Spleen (tissue), 11 donors: ENCODE results near the gene B3GALNT2. TPM values are rescaled to one million over a fixed set of nuclear protein-coding genes. Genes with fewer than 3 reads are reported as not detected.

Experiments used
- DNase-seq: peaks from one replicate; pipeline ENCODE4 v3.0.0-alpha.2; 2020
- H3K27ac ChIP-seq, 8 donors: fragments of 200-600 bp; sonication (generic) in 7 of 8; 1 replicate in 4 of 8; 2 replicates in 4 of 8; pipeline versions ENCODE4 v1.5.0 to v1.8.0; 2016 to 2021; ENCODE audit warnings: inconsistent platforms in 4 of 8, mild to moderate bottlenecking in 4 of 8, moderate library complexity in 1 of 8
- H3K27me3 ChIP-seq, 7 donors: fragments of 200-600 bp; sonication (generic) in 6 of 7; replicated peaks in 1 of 7; 1 replicate in 4 of 7; 2 replicates in 3 of 7; pipeline versions ENCODE4 v1.5.0 to v1.8.0; 2016 to 2021; ENCODE audit warnings: inconsistent platforms in 3 of 7, mild to moderate bottlenecking in 1 of 7
- H3K36me3 ChIP-seq, 6 donors: fragments of 200-600 bp; sonication (generic) in 5 of 6; 1 replicate in 4 of 6; 2 replicates in 2 of 6; pipeline versions ENCODE4 v1.5.0 to v1.8.0; 2016 to 2021; ENCODE audit warnings: inconsistent platforms in 2 of 6
- H3K4me1 ChIP-seq, 6 donors: fragments of 200-600 bp; sonication (generic) in 5 of 6; 1 replicate in 3 of 6; 2 replicates in 3 of 6; pipeline versions ENCODE4 v1.5.0 to v1.8.0; 2016 to 2021; ENCODE audit warnings: inconsistent platforms in 3 of 6
- H3K4me3 ChIP-seq, 8 donors: fragments of 200-600 bp; sonication (generic) in 7 of 8; 1 replicate in 4 of 8; 2 replicates in 4 of 8; pipeline versions ENCODE4 v1.5.0 to v1.8.0; 2016 to 2021; ENCODE audit warnings: inconsistent platforms in 4 of 8, mild to moderate bottlenecking in 4 of 8, moderate library complexity in 2 of 8
- H3K9me3 ChIP-seq, 8 donors: fragments of 200-600 bp; sonication (generic) in 7 of 8; 1 replicate in 4 of 8; 2 replicates in 4 of 8; pipeline versions ENCODE4 v1.5.0 to v1.8.0; 2016 to 2021; ENCODE audit warnings: inconsistent platforms in 4 of 8
- CTCF ChIP-seq, 11 experiments: fragments of 200-600 bp in 7 of 11; fragments of 450-650 bp in 4 of 11; sonication (generic) in 4 of 11; IDR thresholded peaks in 8 of 11; conservative IDR thresholded peaks in 3 of 11; 1 replicate in 7 of 11; 2 replicates in 4 of 11; pipeline versions ENCODE4 v1.4.0 to v1.8.0; 2016 to 2021; ENCODE audit warnings: antibody characterized with exemption in 11 of 11, inconsistent platforms in 4 of 11, mild to moderate bottlenecking in 1 of 11
- POLR2A ChIP-seq, 3 donors: fragments of 450-650 bp; IDR thresholded peaks; one replicate each; pipeline ENCODE4 v1.5.1; 2017; ENCODE audit warnings: antibody characterized with exemption in 3 of 3, mild to moderate bottlenecking in 1 of 3
- POLR2AphosphoS5 ChIP-seq, 3 donors: sonication (generic); formaldehyde crosslinking; IDR thresholded peaks; one replicate each; pipeline ENCODE4 v1.5.1; 2017; ENCODE audit warnings: antibody characterized with exemption in 3 of 3
- WGBS, 5 donors: extraction: QIAGEN DNeasy Blood & Tissue Kit in 3 of 5; methylation state at CpG; one replicate each; pipeline versions ENCODE4 v1.1.5 to v1.1.7; 2013 to 2018; 5-methylcytosine and 5-hydroxymethylcytosine counted together
- intact Hi-C: fragments of 100-400 bp; cut with DNase I; formaldehyde crosslinking; loops from one replicate; pipeline ENCODE4 v1.15.0; 2023; ENCODE audit warnings: low total_unique reads
- polyA plus RNA-seq, 3 donors: library from polyadenylated mRNA; stranded (reverse); fragments of 200-250 nt; gene quantifications; one replicate each; pipeline ENCODE4 v1.2.1, GENCODE V29; 2013
- total RNA-seq, 7 donors: library from RNA; depleted of rRNA in 3 of 7; stranded (reverse); fragments of >200 nt in 3 of 7; fragmentation: NEBNext Ultra II Directional in 4 of 7; extraction: Animal tissue kit (Norgen Biotek cat#: 25700) in 4 of 7; gene quantifications; one replicate each; pipeline versions ENCODE4 v1.1.0 to v1.2.1, GENCODE V29; 2016 to 2021
- donor health status: healthy with polysubstance abuse.
- donor health status: DM: no; HTN: no; CAD: no; lungs with moderate emphysema.
- donor health status: DM: no; HTN: no; CAD: no.
- donor health status: Bipolar disorder and iron deficiency.
- donor health status: healthy.
- donor health status: DM: no; HTN: no; CAD: no.
- donor health status: DM: yes; HTN: yes; CAD: no.

B3GALNT2 gene
- total and polyA plus RNA-seq, 10 donors, result 1.1 to 35.1 (median 11.7) TPM

GRCh38 chr1:235426143-235426542, 78.1 kb downstream of the B3GALNT2 start:
- no peak for TF ChIP-seq CTCF (IDR thresholded peaks at IDR 0.05 in 8 of 11, conservative IDR thresholded peaks at IDR 0.05 in 3 of 11)
- no peak for TF ChIP-seq POLR2A (IDR thresholded peaks at IDR 0.05)
- no peak for TF ChIP-seq POLR2AphosphoS5 (IDR thresholded peaks at IDR 0.05)
- DNase-seq, result no peak
- H3K27me3 ChIP-seq, result no peaks in the 10 kb centered on the region
- whole genome bisulfite sequencing, 5 donors, result 93 to 98% (median 98%) methylated on average over 4 of the region's 4 CpGs
- H3K27ac ChIP-seq, result no peak overlapping the region
- H3K4me3 ChIP-seq, result no peak overlapping the region
- peaks cover 0 to 36% (median 3%) of the 10 kb centered on the region in 6 donors for H3K36me3 ChIP-seq
- intact Hi-C loops, result no loop called here
- no peaks in the 10 kb centered on the region for H3K9me3 ChIP-seq
- peaks cover 0 to 14% (median 6%) of the 10 kb centered on the region in 6 donors for H3K4me1 ChIP-seq

DNA sequence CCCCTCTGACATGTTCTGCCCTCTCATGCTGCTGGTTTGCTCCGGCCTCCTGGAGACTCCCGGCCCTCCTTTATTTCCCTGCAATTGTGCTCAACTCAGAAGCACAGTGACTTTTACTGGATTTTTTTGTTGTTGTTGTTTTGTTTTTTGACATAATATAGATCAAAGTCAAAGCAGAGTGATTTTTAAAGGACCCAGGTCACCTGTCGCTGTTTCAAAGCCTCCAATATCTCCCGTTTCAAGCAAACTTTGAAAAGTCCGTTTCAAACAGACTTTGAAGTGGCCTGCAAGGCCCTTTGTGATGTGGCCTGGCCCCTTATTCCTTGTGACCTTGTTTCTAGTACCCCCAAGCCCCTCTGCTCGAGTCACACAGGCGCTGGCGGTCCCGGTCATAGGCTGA, 78.9 kb downstream of the B3GALNT2 start:
- WGBS, 5 donors, result 92 to 96% (median 95%) methylated on average over 9 of the region's 9 CpGs
- Histone ChIP-seq H3K27ac (no peak overlapping the region), H3K4me1 (peaks cover 0 to 14% (median 6%) of the 10 kb centered on the region in 6 donors), H3K4me3 (no peak overlapping the region), H3K27me3 (no peaks in the 10 kb centered on the region), H3K36me3 (peaks cover 0 to 37% (median 3%) of the 10 kb centered on the region in 6 donors), H3K9me3 (no peaks in the 10 kb centered on the region)
- DNase-seq, result no peak
- no peak for TF ChIP-seq POLR2A (IDR thresholded peaks at IDR 0.05)
- TF ChIP-seq POLR2AphosphoS5 (IDR thresholded peaks at IDR 0.05), result no peak
- no peak for TF ChIP-seq CTCF (IDR thresholded peaks at IDR 0.05 in 8 of 11, conservative IDR thresholded peaks at IDR 0.05 in 3 of 11)
- intact Hi-C loops, result no loop called here

- H3K4me1 ChIP-seq, result peaks cover 0 to 14% (median 6%) of the 10 kb centered on the region in 6 donors
- H3K27me3 ChIP-seq, result no peaks in the 10 kb centered on the region
- TF ChIP-seq POLR2AphosphoS5 (IDR thresholded peaks at IDR 0.05), result no peak
- TF ChIP-seq POLR2A (IDR thresholded peaks at IDR 0.05), result no peak
- no peak for TF ChIP-seq CTCF (IDR thresholded peaks at IDR 0.05 in 8 of 11, conservative IDR thresholded peaks at IDR 0.05 in 3 of 11)
- intact Hi-C loops, result no loop called here
- DNase-seq, result no peak
- peaks cover 0 to 46% (median 3%) of the 10 kb centered on the region in 6 donors for H3K36me3 ChIP-seq
- 74 to 79% (median 76%) methylated on average over 8 of the region's 8 CpGs for WGBS, 5 donors
- H3K4me3 ChIP-seq, result no peak overlapping the region
- H3K27ac ChIP-seq, result no peak overlapping the region
- no peaks in the 10 kb centered on the region for H3K9me3 ChIP-seq
These were observed 80.2 kb downstream of the B3GALNT2 start for GRCh38 chr1:235424092-235424491.

GRCh38 chr1:235423214-235423652, 81.0 kb downstream of the B3GALNT2 start:
- no peak overlapping the region for H3K27ac ChIP-seq
- H3K4me1 ChIP-seq, result peaks cover 0 to 14% (median 6%) of the 10 kb centered on the region in 6 donors
- H3K27me3 ChIP-seq, result no peaks in the 10 kb centered on the region
- intact Hi-C loops, result no loop called here
- no peak overlapping the region for H3K4me3 ChIP-seq
- no peak for TF ChIP-seq POLR2AphosphoS5 (IDR thresholded peaks at IDR 0.05)
- no peak for TF ChIP-seq CTCF (IDR thresholded peaks at IDR 0.05 in 8 of 11, conservative IDR thresholded peaks at IDR 0.05 in 3 of 11)
- no peak for TF ChIP-seq POLR2A (IDR thresholded peaks at IDR 0.05)
- no peaks in the 10 kb centered on the region for H3K9me3 ChIP-seq
- no peak for DNase-seq
- peaks cover 0 to 47% (median 2%) of the 10 kb centered on the region in 6 donors for H3K36me3 ChIP-seq
- 17 to 36% (median 25%) methylated on average over 12 of the region's 12 CpGs for WGBS, 5 donors
